Measurements from ENCODE around the gene MTAP. TPM values are rescaled to one million over a fixed set of nuclear protein-coding genes. Genes with fewer than 3 reads are reported as not detected.

The MTAP gene
- total RNA-seq, 1 donor from 2014 or later: 56.1 TPM

GRCh38 chr9:21901546-21901945 lies 99.1 kb downstream of the MTAP start:
- Histone ChIP-seq H3K4me3 (ENCODE audit: insufficient read depth, low read depth, low read length) (no peak overlapping the region), H2AFZ (ENCODE audit: low read depth, low read length) (no peak overlapping the region), H3K4me2 (ENCODE audit: low read length) (no peak overlapping the region), H4K20me1 (ENCODE audit: insufficient read depth, low read length) (no peaks in the 10 kb centered on the region), H3K36me3 (ENCODE audit: insufficient read depth, low read length) (no peaks in the 10 kb centered on the region), H3K27me3 (ENCODE audit: insufficient read depth, low read length) (no peaks in the 10 kb centered on the region), H3K9me3 (ENCODE audit: insufficient read depth, low read depth, low read length) (no peaks in the 10 kb centered on the region), H3K9ac (ENCODE audit: low read length) (no peak overlapping the region), H3K4me1 (ENCODE audit: insufficient read depth, low read length) (peaks cover 19% of the 10 kb centered on the region), H3K27ac (ENCODE audit: low read depth, low read length) (no peak overlapping the region), H3K79me2 (ENCODE audit: insufficient read depth, low read length) (no peaks in the 10 kb centered on the region)
- Mint-ChIP-seq H3K27ac (ENCODE audit: unreplicated experiment) (no peak overlapping the region), H3K27me3 (ENCODE audit: low read depth, unreplicated experiment) (no peaks in the 10 kb centered on the region), H3K4me1 (ENCODE audit: low read depth, unreplicated experiment) (peaks cover 22% of the 10 kb centered on the region), H3K36me3 (ENCODE audit: low read depth, unreplicated experiment) (peaks cover 7% of the 10 kb centered on the region), H3K9me3 (ENCODE audit: unreplicated experiment) (peaks cover 34% of the 10 kb centered on the region), H3K4me3 (ENCODE audit: unreplicated experiment) (no peak overlapping the region)
- DNase-seq (ENCODE audit: low read depth) (no peak), FAIRE-seq (no peak)
- TF ChIP-seq CTCF (IDR thresholded peaks at IDR 0.05; ENCODE audit: insufficient read depth, low read depth, low read length): no peak
- TF ChIP-seq EZH2 (IDR thresholded peaks at IDR 0.05; ENCODE audit: insufficient read depth, low read length): no peak

DNA sequence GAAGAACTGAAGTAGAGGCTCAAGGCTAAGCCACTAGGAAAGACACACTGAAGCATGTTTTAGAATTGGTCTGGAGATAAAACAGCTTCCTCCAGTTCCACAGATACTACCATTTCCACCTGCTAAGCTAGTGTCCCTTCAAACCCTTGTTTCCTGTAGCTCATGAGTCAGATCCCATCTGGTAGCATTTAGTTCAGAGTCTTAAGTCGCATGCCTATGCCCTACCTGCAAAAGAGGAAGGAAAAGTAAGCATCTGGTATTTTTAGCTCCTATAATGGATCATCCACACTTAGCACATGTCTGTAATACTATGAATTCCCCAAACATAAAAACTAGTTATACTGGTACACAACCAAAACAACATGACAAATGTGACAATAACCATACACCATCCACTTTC lies 99.7 kb downstream of the MTAP start:
- peaks cover 28% of the 10 kb centered on the region for H3K9me3 Mint-ChIP-seq (ENCODE audit: unreplicated experiment)
- H3K4me2 ChIP-seq (ENCODE audit: low read length): no peak overlapping the region
- H4K20me1 ChIP-seq (ENCODE audit: insufficient read depth, low read length): no peaks in the 10 kb centered on the region
- FAIRE-seq (no peak), DNase-seq (ENCODE audit: low read depth) (no peak)
- H3K27me3 Mint-ChIP-seq (ENCODE audit: low read depth, unreplicated experiment): no peaks in the 10 kb centered on the region
- H3K4me1 ChIP-seq (ENCODE audit: insufficient read depth, low read length): peaks cover 19% of the 10 kb centered on the region
- H3K27me3 ChIP-seq (ENCODE audit: insufficient read depth, low read length): no peaks in the 10 kb centered on the region
- no peak overlapping the region for H3K4me3 ChIP-seq (ENCODE audit: insufficient read depth, low read depth, low read length)
- peaks cover 7% of the 10 kb centered on the region for H3K36me3 Mint-ChIP-seq (ENCODE audit: low read depth, unreplicated experiment)
- H3K4me1 Mint-ChIP-seq (ENCODE audit: low read depth, unreplicated experiment): peaks cover 22% of the 10 kb centered on the region
- no peaks in the 10 kb centered on the region for H3K79me2 ChIP-seq (ENCODE audit: insufficient read depth, low read length)
- no peak overlapping the region for H3K27ac Mint-ChIP-seq (ENCODE audit: unreplicated experiment)
- no peak overlapping the region for H3K9ac ChIP-seq (ENCODE audit: low read length)
- H3K4me3 Mint-ChIP-seq (ENCODE audit: unreplicated experiment): no peak overlapping the region
- TF ChIP-seq EZH2 (IDR thresholded peaks at IDR 0.05; ENCODE audit: insufficient read depth, low read length) (no peak), CTCF (IDR thresholded peaks at IDR 0.05; ENCODE audit: insufficient read depth, low read depth, low read length) (no peak)
- no peak overlapping the region for H3K27ac ChIP-seq (ENCODE audit: low read depth, low read length)
- no peaks in the 10 kb centered on the region for H3K36me3 ChIP-seq (ENCODE audit: insufficient read depth, low read length)
- no peaks in the 10 kb centered on the region for H3K9me3 ChIP-seq (ENCODE audit: insufficient read depth, low read depth, low read length)
- H2AFZ ChIP-seq (ENCODE audit: low read depth, low read length): no peak overlapping the region

- H3K9me3 Mint-ChIP-seq (ENCODE audit: unreplicated experiment): peaks cover 20% of the 10 kb centered on the region
- H3K27ac Mint-ChIP-seq (ENCODE audit: unreplicated experiment): no peak overlapping the region
Observed at GRCh38 chr9:21903380-21903965, 101.0 kb downstream of the MTAP start.

More at GRCh38 chr9:21903380-21903965, 101.0 kb downstream of the MTAP start:
- no peak overlapping the region for H3K9ac ChIP-seq (ENCODE audit: low read length)
- TF ChIP-seq CTCF (IDR thresholded peaks at IDR 0.05; ENCODE audit: insufficient read depth, low read depth, low read length) (no peak), EZH2 (IDR thresholded peaks at IDR 0.05; ENCODE audit: insufficient read depth, low read length) (no peak)
- Mint-ChIP-seq H3K4me1 (ENCODE audit: low read depth, unreplicated experiment) (peaks cover 22% of the 10 kb centered on the region), H3K27me3 (ENCODE audit: low read depth, unreplicated experiment) (no peaks in the 10 kb centered on the region), H3K4me3 (ENCODE audit: unreplicated experiment) (no peak overlapping the region), H3K36me3 (ENCODE audit: low read depth, unreplicated experiment) (peaks cover 10% of the 10 kb centered on the region)
- no peaks in the 10 kb centered on the region for H4K20me1 ChIP-seq (ENCODE audit: insufficient read depth, low read length)
- no peak overlapping the region for H3K4me3 ChIP-seq (ENCODE audit: insufficient read depth, low read depth, low read length)
- no peaks in the 10 kb centered on the region for H3K36me3 ChIP-seq (ENCODE audit: insufficient read depth, low read length)
- FAIRE-seq (no peak), DNase-seq (ENCODE audit: low read depth) (no peak)
- H3K27ac ChIP-seq (ENCODE audit: low read depth, low read length): peak overlapping the region; percentile 30
- peak overlapping the region; percentile 36 for H3K4me2 ChIP-seq (ENCODE audit: low read length)
- H3K9me3 ChIP-seq (ENCODE audit: insufficient read depth, low read depth, low read length): no peaks in the 10 kb centered on the region
- H3K4me1 ChIP-seq (ENCODE audit: insufficient read depth, low read length): peaks cover 19% of the 10 kb centered on the region
- no peaks in the 10 kb centered on the region for H3K79me2 ChIP-seq (ENCODE audit: insufficient read depth, low read length)
- no peaks in the 10 kb centered on the region for H3K27me3 ChIP-seq (ENCODE audit: insufficient read depth, low read length)
- no peak overlapping the region for H2AFZ ChIP-seq (ENCODE audit: low read depth, low read length)
